GM18526 (cell line): Measurements from ENCODE around the gene RPSA.

Experiments used
- POLR2A ChIP-seq: IDR thresholded peaks from 3 replicates; pipeline ENCODE4 v1.6.1; 2011; ENCODE audit not compliant: insufficient read length; ENCODE audit errors: extremely low read depth

RPSA gene

GRCh38 chr3:39409514-39410136 lies 3.1 kb downstream of the RPSA start:
- TF ChIP-seq POLR2A, result no peak

- no peak for TF ChIP-seq POLR2A
These were observed 4.4 kb downstream of the RPSA start for GRCh38 chr3:39410893-39411292.

- no peak for TF ChIP-seq POLR2A
These were observed 6.2 kb downstream of the RPSA start for GRCh38 chr3:39412668-39413260.

- peak; percentile 17 for TF ChIP-seq POLR2A
These were observed 7.3 kb downstream of the RPSA start for GRCh38 chr3:39413691-39414420.

- no peak for TF ChIP-seq POLR2A
These were observed 7.9 kb downstream of the RPSA start for GRCh38 chr3:39414421-39414907.

GRCh38 chr3:39415983-39416382 lies 9.5 kb downstream of the RPSA start:
- TF ChIP-seq POLR2A, result no peak

- no peak for TF ChIP-seq POLR2A
These were observed 13.3 kb downstream of the RPSA start for GRCh38 chr3:39419742-39420315.

GRCh38 chr3:39420543-39420942 lies 14.0 kb downstream of the RPSA start:
- TF ChIP-seq POLR2A, result no peak

- no peak for TF ChIP-seq POLR2A
These were observed 17.0 kb downstream of the RPSA start for GRCh38 chr3:39423436-39423970.

- TF ChIP-seq POLR2A, result no peak
These were observed 19.8 kb downstream of the RPSA start for GRCh38 chr3:39426312-39426711.

GRCh38 chr3:39427506-39427905 lies 21.0 kb downstream of the RPSA start:
- TF ChIP-seq POLR2A, result no peak

- TF ChIP-seq POLR2A, result no peak
These were observed 22.3 kb downstream of the RPSA start for GRCh38 chr3:39428745-39429201.

GRCh38 chr3:39429466-39429865 lies 22.9 kb downstream of the RPSA start:
- no peak for TF ChIP-seq POLR2A

GRCh38 chr3:39432342-39432741 lies 25.8 kb downstream of the RPSA start:
- TF ChIP-seq POLR2A, result no peak

GRCh38 chr3:39433642-39434041 lies 27.1 kb downstream of the RPSA start:
- no peak for TF ChIP-seq POLR2A
